Activated CD4-positive, alpha-beta T cell treated with anti-CD3 and anti-CD28 coated beads, Interleukin-2, amount 10 ng/mL, durations not matched to agents 7 days and 5 days (primary cell): ENCODE results near the gene KRI1. TPM values are rescaled to one million over a fixed set of nuclear protein-coding genes. Genes with fewer than 3 reads are reported as not detected.
"Not testable (repeated sequence)": the region's sequence is repeated elsewhere in the genome, so short reads cannot be mapped to it uniquely, and the experiment has no call there.

Source experiments
- CTCF ChIA-PET: fragments of 350-600 bp; sonication (Branson Sonifier 250); formaldehyde crosslinking; loops from one replicate; lab custom pipeline; 2021; ENCODE audit warnings: antibody characterized with exemption; lab: Charles Lee
- POLR2A ChIA-PET: fragments of 350-600 bp; sonication (Branson Sonifier 250); formaldehyde crosslinking; loops from one replicate; lab custom pipeline; 2021; ENCODE audit warnings: antibody characterized with exemption; lab: Charles Lee
- DNase-seq: peaks from one replicate; pipeline ENCODE4 v3.0.0-alpha.2; 2020
- H3K27ac Mint-ChIP-seq: one replicate; pipeline ENCODE4 v1.8.0; 2021; ENCODE audit warnings: mild to moderate bottlenecking, moderate library complexity, mixed read lengths
- H3K27me3 Mint-ChIP-seq: one replicate; pipeline ENCODE4 v1.8.0; 2021; ENCODE audit warnings: mixed read lengths
- H3K36me3 Mint-ChIP-seq: one replicate; pipeline ENCODE4 v1.8.0; 2021; ENCODE audit warnings: low read depth, mixed read lengths
- H3K4me1 Mint-ChIP-seq: one replicate; pipeline ENCODE4 v1.8.0; 2021; ENCODE audit warnings: mixed read lengths
- H3K4me3 Mint-ChIP-seq: one replicate; pipeline ENCODE4 v1.8.0; 2021; ENCODE audit warnings: mild to moderate bottlenecking, moderate library complexity, mixed read lengths
- H3K9me3 Mint-ChIP-seq: one replicate; pipeline ENCODE4 v1.8.0; 2021; ENCODE audit warnings: mixed read lengths
- total RNA-seq, 2 experiments: library from RNA; stranded (reverse); gene quantifications; one replicate each; pipeline ENCODE4 v1.2.3, GENCODE V29; 2021

The KRI1 gene
- total RNA-seq, 2 experiments from 2014 or later, result 68.1 to 78.4 TPM

DNA sequence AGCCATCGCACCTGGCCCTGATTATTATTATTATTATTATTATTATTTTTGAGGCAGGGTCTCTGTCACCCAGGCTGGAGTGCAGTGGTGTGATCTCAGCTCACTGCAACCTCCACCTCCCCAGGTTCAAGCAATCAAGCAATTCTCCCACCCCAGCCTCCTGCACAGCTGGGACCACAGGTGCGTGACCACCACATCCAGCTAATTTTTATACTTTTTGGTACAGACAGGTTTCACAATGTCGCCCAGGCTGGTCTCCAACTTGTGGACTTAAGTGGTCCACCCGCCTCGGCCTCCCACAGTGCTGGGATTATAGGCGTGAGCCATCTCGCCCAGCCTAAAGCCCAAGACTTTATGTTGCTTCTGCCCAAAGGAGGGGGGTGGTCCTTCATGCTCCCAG, 27.3 kb upstream of the KRI1 start:
- no peaks in the 10 kb centered on the region for H3K36me3 Mint-ChIP-seq
- H3K4me1 Mint-ChIP-seq, result peaks cover 24% of the 10 kb centered on the region
- no peaks in the 10 kb centered on the region for H3K9me3 Mint-ChIP-seq
- H3K27me3 Mint-ChIP-seq, result no peaks in the 10 kb centered on the region
- no peak overlapping the region for H3K4me3 Mint-ChIP-seq
- H3K27ac Mint-ChIP-seq, result no peak overlapping the region
- CTCF ChIA-PET, result interaction anchor here (1.1 to 4.1 kb wide), 3 partner anchors 13 to 107 kb away, joined by 3 to 23 read pairs (median 6); no protein-coding TSS in a partner anchor
- POLR2A ChIA-PET, result no interaction called here
- DNase-seq, result no peak

- Mint-ChIP-seq H3K27ac (no peak overlapping the region), H3K36me3 (no peaks in the 10 kb centered on the region), H3K9me3 (no peaks in the 10 kb centered on the region), H3K4me1 (peaks cover 29% of the 10 kb centered on the region), H3K27me3 (peaks cover 7% of the 10 kb centered on the region), H3K4me3 (no peak overlapping the region)
- ChIA-PET POLR2A (no interaction called here), CTCF (interaction anchor here (0.5 kb wide), 1 partner anchor 30 kb away, joined by 3 read pairs; no protein-coding TSS in a partner anchor)
- no peak for DNase-seq
Measured at GRCh38 chr19:10587839-10588150, 22.0 kb upstream of the KRI1 start.

- ChIA-PET POLR2A (no interaction called here), CTCF (no interaction called here)
- Mint-ChIP-seq H3K4me3 (no peak within 1 kb of the TSS), H3K36me3 (no peaks in the 10 kb centered on the region), H3K27ac (no peak within 1 kb of the TSS), H3K9me3 (no peaks in the 10 kb centered on the region), H3K27me3 (peaks cover 7% of the 10 kb centered on the region), H3K4me1 (peaks cover 29% of the 10 kb centered on the region)
- no peak for DNase-seq
Measured at GRCh38 chr19:10587022-10587838, 21.4 kb upstream of the KRI1 start, which contains the start of gene AP1M2. Gene AP1M2 (minus strand): TSS chr19:10587312. CDS start chr19:10587231, 81 bp downstream.

DNA sequence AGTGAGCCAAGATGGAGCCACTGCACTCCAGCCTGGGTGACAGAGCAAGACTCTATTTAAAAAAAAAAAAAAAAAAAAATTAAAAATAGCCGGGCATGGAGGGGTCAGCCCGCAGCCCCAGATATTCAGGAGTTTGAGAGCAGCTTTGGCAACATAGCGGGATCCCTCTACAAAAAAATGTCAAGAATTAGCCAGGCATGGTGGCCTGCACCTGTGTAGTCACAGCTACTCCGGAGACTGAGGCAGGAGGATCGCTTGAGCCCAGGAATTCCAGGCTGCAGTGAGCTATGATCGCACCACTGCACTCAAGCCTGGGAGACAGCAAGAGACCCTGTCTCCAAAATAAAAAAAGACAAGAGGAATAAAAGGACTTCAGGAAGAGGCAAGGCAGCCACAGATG, 20.6 kb upstream of the KRI1 start:
- no peak for DNase-seq
- CTCF ChIA-PET, result interaction anchor here (1.0 kb wide), 1 partner anchor 58 kb away, joined by 5 read pairs; no protein-coding TSS in a partner anchor
- POLR2A ChIA-PET, result no interaction called here
- H3K27ac Mint-ChIP-seq, result no peak overlapping the region
- peaks cover 29% of the 10 kb centered on the region for H3K4me1 Mint-ChIP-seq
- no peak overlapping the region for H3K4me3 Mint-ChIP-seq
- no peaks in the 10 kb centered on the region for H3K9me3 Mint-ChIP-seq
- H3K27me3 Mint-ChIP-seq, result peaks cover 7% of the 10 kb centered on the region
- no peaks in the 10 kb centered on the region for H3K36me3 Mint-ChIP-seq

DNA sequence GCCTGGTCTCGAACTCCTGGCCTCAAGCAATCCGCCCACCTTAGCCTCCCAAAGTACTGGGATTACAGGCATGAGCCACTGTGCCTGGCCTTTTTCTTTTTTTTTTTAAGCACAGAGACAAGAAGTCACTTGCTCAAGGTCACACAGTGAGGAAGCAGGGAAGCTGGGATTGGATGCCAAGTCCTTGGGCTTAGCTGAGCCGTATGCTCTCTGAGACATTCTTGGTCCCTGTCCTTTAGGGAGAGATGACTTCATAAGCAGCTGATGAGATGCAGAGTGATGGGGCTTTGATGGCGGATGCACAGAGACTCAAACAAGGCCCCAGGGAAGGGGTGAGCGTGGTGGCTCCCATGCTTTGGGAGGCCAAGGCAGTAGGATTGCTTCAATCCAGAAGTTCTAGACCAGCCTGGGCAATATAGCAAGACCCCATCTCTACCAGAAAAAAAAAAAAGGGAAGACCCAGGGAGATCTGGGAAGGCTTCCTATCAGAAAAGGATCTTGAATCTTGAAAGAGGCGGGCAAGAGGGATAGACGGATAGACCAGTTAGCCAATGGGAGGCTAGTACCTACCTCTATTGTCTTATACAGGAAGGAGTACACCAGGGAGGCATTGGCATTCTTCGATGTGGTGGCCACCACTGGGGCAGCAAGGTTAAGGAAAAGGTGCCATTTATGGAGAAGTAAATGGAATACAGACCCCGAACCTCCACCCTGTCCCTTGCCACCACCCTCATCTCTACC, 17.4 kb upstream of the KRI1 start:
- CTCF ChIA-PET, result interaction anchor here (1.0 to 5.0 kb wide), 5 partner anchors 30 to 116 kb away, joined by 3 to 100 read pairs (median 10); partner anchors contain the start of gene QTRT1
- POLR2A ChIA-PET, result no interaction called here
- Mint-ChIP-seq H3K27me3 (peaks cover 7% of the 10 kb centered on the region), H3K4me3 (no peak overlapping the region), H3K9me3 (no peaks in the 10 kb centered on the region), H3K36me3 (no peaks in the 10 kb centered on the region), H3K4me1 (peaks cover 35% of the 10 kb centered on the region), H3K27ac (no peak overlapping the region)
- no peak for DNase-seq

DNA sequence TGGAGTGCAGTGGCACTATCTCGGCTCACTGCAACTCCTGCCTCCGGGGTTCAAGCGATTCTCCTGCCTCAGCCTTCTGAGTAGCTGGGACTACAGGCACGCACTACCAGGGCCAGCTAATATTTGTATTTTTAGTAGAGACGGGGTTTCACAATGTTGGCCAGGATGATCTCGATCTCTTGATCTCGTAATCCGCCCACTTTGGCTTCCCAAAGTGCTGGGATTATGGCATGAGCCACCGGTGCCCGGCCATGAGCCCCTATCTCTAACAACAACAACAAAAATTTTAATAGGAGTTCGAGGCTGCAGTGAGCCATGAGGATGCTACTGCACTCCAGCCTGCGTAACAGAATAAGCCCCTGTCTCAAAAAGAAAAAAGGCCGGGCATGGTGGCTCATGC, 16.3 kb upstream of the KRI1 start:
- Mint-ChIP-seq H3K27ac (no peak overlapping the region), H3K4me1 (peaks cover 30% of the 10 kb centered on the region), H3K9me3 (no peaks in the 10 kb centered on the region), H3K27me3 (no peaks in the 10 kb centered on the region), H3K36me3 (no peaks in the 10 kb centered on the region), H3K4me3 (no peak overlapping the region)
- DNase-seq, result no peak
- POLR2A ChIA-PET, result interaction anchor here (0.6 kb wide), 1 partner anchor 45 kb away, joined by 3 read pairs; no protein-coding TSS in a partner anchor
- CTCF ChIA-PET, result interaction anchor here (0.6 to 5.0 kb wide), 27 partner anchors 9 to 689 kb away, joined by 3 to 100 read pairs (median 8); partner anchors contain the start of genes CDKN2D, DNM2 and QTRT1

DNA sequence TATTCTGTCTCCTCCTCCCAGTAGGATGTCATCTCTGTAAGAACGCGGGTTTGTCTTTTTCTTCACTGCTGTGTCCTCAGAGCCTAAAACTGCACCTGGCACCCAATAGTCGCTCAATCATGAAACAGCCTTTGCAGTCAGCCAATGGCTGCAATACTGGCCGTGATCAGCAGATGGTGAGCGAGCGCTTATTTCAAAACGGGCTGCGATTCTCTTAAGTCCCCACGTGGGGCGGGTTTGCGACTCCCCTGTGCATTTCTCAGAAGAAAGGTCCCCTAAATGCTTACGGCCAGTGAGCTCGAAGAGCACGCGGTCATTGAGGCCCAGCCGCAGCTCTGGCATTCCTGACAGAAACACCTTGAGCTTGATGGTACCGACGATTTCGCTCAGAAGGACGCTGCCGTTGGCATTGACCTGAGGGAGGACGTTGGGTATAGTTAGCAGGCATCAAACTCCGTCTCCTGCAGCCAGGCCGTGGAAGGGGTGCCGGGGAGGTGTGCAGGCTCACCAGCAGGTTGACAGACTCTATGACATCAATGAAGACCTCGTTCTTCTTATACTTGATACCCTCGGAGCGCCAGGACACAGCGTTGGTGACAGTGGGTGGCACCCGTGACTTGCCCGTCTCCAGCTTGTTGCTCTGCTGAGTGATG, 15.3 kb upstream of the KRI1 start:
- peak; percentile 93 for DNase-seq
- ChIA-PET POLR2A (interaction anchor here (0.6 kb wide), 1 partner anchor 46 kb away, joined by 3 read pairs; no protein-coding TSS in a partner anchor), CTCF (interaction anchor here (0.6 to 5.0 kb wide), 42 partner anchors 8 to 690 kb away, joined by 3 to 100 read pairs (median 5); partner anchors contain the start of genes CDKN2D, DNM2, QTRT1 and TMED1)
- Mint-ChIP-seq H3K27ac (no peak overlapping the region), H3K36me3 (no peaks in the 10 kb centered on the region), H3K4me1 (peaks cover 26% of the 10 kb centered on the region), H3K27me3 (no peaks in the 10 kb centered on the region), H3K9me3 (no peaks in the 10 kb centered on the region), H3K4me3 (no peak overlapping the region)

GRCh38 chr19:10577951-10578350, 12.1 kb upstream of the KRI1 start:
- Mint-ChIP-seq H3K4me1 (peaks cover 18% of the 10 kb centered on the region), H3K27ac (no peak overlapping the region), H3K4me3 (no peak overlapping the region), H3K9me3 (no peaks in the 10 kb centered on the region), H3K27me3 (no peaks in the 10 kb centered on the region), H3K36me3 (no peaks in the 10 kb centered on the region)
- POLR2A ChIA-PET, result no interaction called here
- CTCF ChIA-PET, result no interaction called here
- DNase-seq, result no peak

GRCh38 chr19:10575011-10575716, 9.4 kb upstream of the KRI1 start:
- POLR2A ChIA-PET, result no interaction called here
- CTCF ChIA-PET, result interaction anchor here (0.6 to 1.1 kb wide), 4 partner anchors 21 to 573 kb away, joined by 3 to 4 read pairs (median 4); no protein-coding TSS in a partner anchor
- no peak for DNase-seq
- Mint-ChIP-seq H3K27me3 (no peaks in the 10 kb centered on the region), H3K4me1 (peaks cover 24% of the 10 kb centered on the region), H3K9me3 (no peaks in the 10 kb centered on the region), H3K27ac (no peak overlapping the region), H3K4me3 (no peak overlapping the region), H3K36me3 (no peaks in the 10 kb centered on the region)

DNA sequence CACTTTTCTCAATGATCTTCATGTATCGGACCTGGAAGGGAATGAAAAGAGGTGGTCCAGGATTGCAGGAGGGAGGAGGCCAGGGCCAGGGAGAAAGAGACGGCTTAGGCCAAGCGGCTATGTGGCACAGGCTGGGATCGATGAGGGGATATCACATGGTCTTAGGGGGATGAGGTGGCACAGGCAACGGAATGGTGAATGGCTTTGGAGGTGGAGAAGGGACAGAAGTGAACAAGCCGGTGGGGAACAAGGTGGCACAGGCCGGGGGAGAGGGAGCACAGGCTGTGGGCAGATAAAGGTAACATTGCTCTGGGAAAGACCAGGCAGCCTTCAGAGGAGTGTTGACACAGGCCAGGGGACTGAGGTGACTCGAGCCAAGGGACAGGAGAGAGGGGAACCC, 8.7 kb upstream of the KRI1 start:
- DNase-seq, result no peak
- Mint-ChIP-seq H3K9me3 (no peaks in the 10 kb centered on the region), H3K36me3 (no peaks in the 10 kb centered on the region), H3K4me3 (no peak overlapping the region), H3K27ac (no peak overlapping the region), H3K4me1 (peaks cover 31% of the 10 kb centered on the region), H3K27me3 (no peaks in the 10 kb centered on the region)
- ChIA-PET CTCF (interaction anchor here (1.1 to 1.5 kb wide), 2 partner anchors 70 to 128 kb away, joined by 3 to 4 read pairs; no protein-coding TSS in a partner anchor), POLR2A (no interaction called here)

GRCh38 chr19:10573793-10574192, 8.0 kb upstream of the KRI1 start:
- H3K27me3 Mint-ChIP-seq, H3K4me3 Mint-ChIP-seq, DNase-seq, H3K27ac Mint-ChIP-seq, H3K9me3 Mint-ChIP-seq, H3K36me3 Mint-ChIP-seq, POLR2A ChIA-PET: not testable (repeated sequence)
- CTCF ChIA-PET, result interaction anchor here (0.9 to 1.6 kb wide), 6 partner anchors 11 to 128 kb away, joined by 3 to 4 read pairs (median 3); no protein-coding TSS in a partner anchor
- H3K4me1 Mint-ChIP-seq, result peaks cover 34% of the 10 kb centered on the region
